WTC11 (cell line): ENCODE measurements around the gene ELF5. TPM values are rescaled to one million over a fixed set of nuclear protein-coding genes. Genes with fewer than 3 reads are reported as not detected.

Experiments
- ATAC-seq: fragments of 200-7000 bp; cut with Tn5 transposase; 2 replicates; pipeline ENCODE4 v1.10.0; 2021; ENCODE audit warnings: mild to moderate bottlenecking, moderate library complexity
- CTCF ChIA-PET: fragments of 300-600 bp; sonication (Branson Sonifier 250); formaldehyde crosslinking; loops from one replicate; lab custom pipeline; 2021; ENCODE audit warnings: antibody characterized with exemption; lab: Charles Lee
- POLR2A ChIA-PET: fragments of 350-600 bp; sonication (Branson Sonifier 250); formaldehyde crosslinking; loops from one replicate; lab custom pipeline; 2021; ENCODE audit warnings: antibody characterized with exemption; lab: Charles Lee
- DNase-seq: peaks from one replicate; pipeline ENCODE4 v3.0.0; 2021; ENCODE audit warnings: low spot score
- H3K27ac Mint-ChIP-seq: 2 replicates; pipeline ENCODE4 v1.8.0; 2021; ENCODE audit warnings: mixed read lengths
- H3K27me3 Mint-ChIP-seq: 2 replicates; pipeline ENCODE4 v1.8.0; 2021; ENCODE audit warnings: low read depth, mild to moderate bottlenecking, moderate library complexity, mixed read lengths
- H3K36me3 Mint-ChIP-seq: 2 replicates; pipeline ENCODE4 v1.8.0; 2021; ENCODE audit warnings: mixed read lengths
- H3K4me1 Mint-ChIP-seq: 2 replicates; pipeline ENCODE4 v1.8.0; 2022; ENCODE audit warnings: mixed read lengths
- H3K4me3 Mint-ChIP-seq: 2 replicates; pipeline ENCODE4 v1.8.0; 2021; ENCODE audit warnings: mild to moderate bottlenecking, moderate library complexity, mixed read lengths
- H3K9me3 Mint-ChIP-seq: 2 replicates; pipeline ENCODE4 v1.8.0; 2021; ENCODE audit warnings: mixed read lengths
- ATF1 ChIP-seq: sonication (generic); formaldehyde crosslinking; IDR thresholded peaks from 2 replicates; pipeline ENCODE4 v1.8.1; 2023; ENCODE audit warnings: mild to moderate bottlenecking, moderate library complexity, missing genetic modification reagents
- CBFB ChIP-seq: sonication (generic); formaldehyde crosslinking; IDR thresholded peaks from 2 replicates; pipeline ENCODE4 v1.8.1; 2022; ENCODE audit warnings: mild to moderate bottlenecking, low read depth, missing genetic modification reagents
- CREM ChIP-seq: sonication (generic); formaldehyde crosslinking; IDR thresholded peaks from 2 replicates; pipeline ENCODE4 v1.8.1; 2022; ENCODE audit warnings: mild to moderate bottlenecking, missing genetic modification reagents, moderate library complexity
- ESRRA ChIP-seq: sonication (generic); formaldehyde crosslinking; IDR thresholded peaks from 2 replicates; pipeline ENCODE4 v1.8.1; 2022; ENCODE audit warnings: mild to moderate bottlenecking, missing genetic modification reagents, borderline replicate concordance
- NR2C2 ChIP-seq: sonication (generic); formaldehyde crosslinking; IDR thresholded peaks from 2 replicates; pipeline ENCODE4 v1.8.0; 2022; ENCODE audit warnings: mild to moderate bottlenecking, missing genetic modification reagents
- TEAD4 ChIP-seq: sonication (generic); formaldehyde crosslinking; IDR thresholded peaks from 2 replicates; pipeline ENCODE4 v1.8.0; 2022; ENCODE audit warnings: mild to moderate bottlenecking, missing genetic modification reagents
- ZNF396 ChIP-seq: fragments of 250-450 bp; sonication (Bioruptor Pico); IDR thresholded peaks from 2 replicates; pipeline ENCODE4 v1.8.0; 2021; ENCODE audit warnings: mild to moderate bottlenecking, moderate library complexity, borderline replicate concordance
- total RNA-seq: library from RNA; stranded (reverse); gene quantifications from 3 replicates; pipeline ENCODE4 v1.2.3, GENCODE V29; 2021
- TF ChIP-seq, protein P1 (sequence below): sonication (generic); formaldehyde crosslinking; IDR thresholded peaks from 2 replicates; pipeline ENCODE4 v1.8.0; 2023; ENCODE audit warnings: mild to moderate bottlenecking, missing genetic modification reagents
- TF ChIP-seq, protein P2 (sequence below): sonication (generic); formaldehyde crosslinking; IDR thresholded peaks from 2 replicates; pipeline ENCODE4 v1.8.0; 2022; ENCODE audit warnings: mild to moderate bottlenecking, missing genetic modification reagents
- TF ChIP-seq, protein P3 (sequence below): sonication (generic); formaldehyde crosslinking; IDR thresholded peaks from 2 replicates; pipeline ENCODE4 v1.8.0; 2023; ENCODE audit warnings: missing genetic modification reagents
- TF ChIP-seq, protein P4 (sequence below): sonication (generic); formaldehyde crosslinking; IDR thresholded peaks from 2 replicates; pipeline ENCODE4 v1.8.0; 2023; ENCODE audit warnings: missing genetic modification reagents, mild to moderate bottlenecking, borderline replicate concordance

The ELF5 gene
- total RNA-seq, 1 experiment from 2014 or later: not detected

DNA sequence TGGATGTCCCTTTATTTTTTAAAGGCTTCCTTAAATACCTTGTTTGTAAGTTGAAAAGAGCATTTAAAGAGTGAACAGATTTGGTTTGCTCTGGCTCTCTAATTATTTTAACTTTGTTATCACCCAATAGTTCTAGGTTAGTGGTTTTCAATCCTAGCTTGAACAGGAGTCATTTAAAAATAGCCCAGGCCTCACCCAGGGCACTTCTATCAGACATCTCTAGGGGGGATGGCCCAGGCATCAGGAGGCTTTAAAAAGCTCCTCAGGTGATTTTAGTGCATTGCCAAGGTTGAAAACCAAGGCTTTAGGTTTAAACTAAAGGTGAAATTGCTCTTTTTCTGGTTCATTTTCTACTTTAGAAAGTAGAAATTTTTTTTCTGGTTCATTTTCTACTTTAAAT, 66.5 kb downstream of the ELF5 start:
- Mint-ChIP-seq H3K4me1 (no peaks in the 10 kb centered on the region), H3K27ac (no peak overlapping the region), H3K4me3 (no peak overlapping the region), H3K36me3 (no peaks in the 10 kb centered on the region), H3K9me3 (no peaks in the 10 kb centered on the region), H3K27me3 (peaks cover 2% of the 10 kb centered on the region; the same call in 1 of the 2 replicates)
- ChIA-PET CTCF (interaction anchor here (0.7 to 0.9 kb wide), 2 partner anchors 31 to 66 kb away, joined by 3 read pairs; no protein-coding TSS in a partner anchor), POLR2A (no interaction called here)
- TF ChIP-seq NR2C2 (CRISPR knock-in tag): no peak
- no peak for TF ChIP-seq ESRRA (CRISPR knock-in tag)
- TF ChIP-seq CBFB: no peak
- no peak for TF ChIP-seq CREM (CRISPR knock-in tag)
- TF ChIP-seq TEAD4 (CRISPR knock-in tag): no peak
- TF ChIP-seq, protein P1, sequence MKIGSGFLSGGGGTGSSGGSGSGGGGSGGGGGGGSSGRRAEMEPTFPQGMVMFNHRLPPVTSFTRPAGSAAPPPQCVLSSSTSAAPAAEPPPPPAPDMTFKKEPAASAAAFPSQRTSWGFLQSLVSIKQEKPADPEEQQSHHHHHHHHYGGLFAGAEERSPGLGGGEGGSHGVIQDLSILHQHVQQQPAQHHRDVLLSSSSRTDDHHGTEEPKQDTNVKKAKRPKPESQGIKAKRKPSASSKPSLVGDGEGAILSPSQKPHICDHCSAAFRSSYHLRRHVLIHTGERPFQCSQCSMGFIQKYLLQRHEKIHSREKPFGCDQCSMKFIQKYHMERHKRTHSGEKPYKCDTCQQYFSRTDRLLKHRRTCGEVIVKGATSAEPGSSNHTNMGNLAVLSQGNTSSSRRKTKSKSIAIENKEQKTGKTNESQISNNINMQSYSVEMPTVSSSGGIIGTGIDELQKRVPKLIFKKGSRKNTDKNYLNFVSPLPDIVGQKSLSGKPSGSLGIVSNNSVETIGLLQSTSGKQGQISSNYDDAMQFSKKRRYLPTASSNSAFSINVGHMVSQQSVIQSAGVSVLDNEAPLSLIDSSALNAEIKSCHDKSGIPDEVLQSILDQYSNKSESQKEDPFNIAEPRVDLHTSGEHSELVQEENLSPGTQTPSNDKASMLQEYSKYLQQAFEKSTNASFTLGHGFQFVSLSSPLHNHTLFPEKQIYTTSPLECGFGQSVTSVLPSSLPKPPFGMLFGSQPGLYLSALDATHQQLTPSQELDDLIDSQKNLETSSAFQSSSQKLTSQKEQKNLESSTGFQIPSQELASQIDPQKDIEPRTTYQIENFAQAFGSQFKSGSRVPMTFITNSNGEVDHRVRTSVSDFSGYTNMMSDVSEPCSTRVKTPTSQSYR (CRISPR knock-in tag): no peak
- TF ChIP-seq, protein P2, sequence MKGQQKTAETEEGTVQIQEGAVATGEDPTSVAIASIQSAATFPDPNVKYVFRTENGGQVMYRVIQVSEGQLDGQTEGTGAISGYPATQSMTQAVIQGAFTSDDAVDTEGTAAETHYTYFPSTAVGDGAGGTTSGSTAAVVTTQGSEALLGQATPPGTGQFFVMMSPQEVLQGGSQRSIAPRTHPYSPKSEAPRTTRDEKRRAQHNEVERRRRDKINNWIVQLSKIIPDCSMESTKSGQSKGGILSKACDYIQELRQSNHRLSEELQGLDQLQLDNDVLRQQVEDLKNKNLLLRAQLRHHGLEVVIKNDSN (CRISPR knock-in tag): no peak
- no peak for TF ChIP-seq ZNF396
- TF ChIP-seq, protein P3, sequence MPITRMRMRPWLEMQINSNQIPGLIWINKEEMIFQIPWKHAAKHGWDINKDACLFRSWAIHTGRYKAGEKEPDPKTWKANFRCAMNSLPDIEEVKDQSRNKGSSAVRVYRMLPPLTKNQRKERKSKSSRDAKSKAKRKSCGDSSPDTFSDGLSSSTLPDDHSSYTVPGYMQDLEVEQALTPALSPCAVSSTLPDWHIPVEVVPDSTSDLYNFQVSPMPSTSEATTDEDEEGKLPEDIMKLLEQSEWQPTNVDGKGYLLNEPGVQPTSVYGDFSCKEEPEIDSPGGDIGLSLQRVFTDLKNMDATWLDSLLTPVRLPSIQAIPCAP (CRISPR knock-in tag): no peak
- TF ChIP-seq, protein P4, sequence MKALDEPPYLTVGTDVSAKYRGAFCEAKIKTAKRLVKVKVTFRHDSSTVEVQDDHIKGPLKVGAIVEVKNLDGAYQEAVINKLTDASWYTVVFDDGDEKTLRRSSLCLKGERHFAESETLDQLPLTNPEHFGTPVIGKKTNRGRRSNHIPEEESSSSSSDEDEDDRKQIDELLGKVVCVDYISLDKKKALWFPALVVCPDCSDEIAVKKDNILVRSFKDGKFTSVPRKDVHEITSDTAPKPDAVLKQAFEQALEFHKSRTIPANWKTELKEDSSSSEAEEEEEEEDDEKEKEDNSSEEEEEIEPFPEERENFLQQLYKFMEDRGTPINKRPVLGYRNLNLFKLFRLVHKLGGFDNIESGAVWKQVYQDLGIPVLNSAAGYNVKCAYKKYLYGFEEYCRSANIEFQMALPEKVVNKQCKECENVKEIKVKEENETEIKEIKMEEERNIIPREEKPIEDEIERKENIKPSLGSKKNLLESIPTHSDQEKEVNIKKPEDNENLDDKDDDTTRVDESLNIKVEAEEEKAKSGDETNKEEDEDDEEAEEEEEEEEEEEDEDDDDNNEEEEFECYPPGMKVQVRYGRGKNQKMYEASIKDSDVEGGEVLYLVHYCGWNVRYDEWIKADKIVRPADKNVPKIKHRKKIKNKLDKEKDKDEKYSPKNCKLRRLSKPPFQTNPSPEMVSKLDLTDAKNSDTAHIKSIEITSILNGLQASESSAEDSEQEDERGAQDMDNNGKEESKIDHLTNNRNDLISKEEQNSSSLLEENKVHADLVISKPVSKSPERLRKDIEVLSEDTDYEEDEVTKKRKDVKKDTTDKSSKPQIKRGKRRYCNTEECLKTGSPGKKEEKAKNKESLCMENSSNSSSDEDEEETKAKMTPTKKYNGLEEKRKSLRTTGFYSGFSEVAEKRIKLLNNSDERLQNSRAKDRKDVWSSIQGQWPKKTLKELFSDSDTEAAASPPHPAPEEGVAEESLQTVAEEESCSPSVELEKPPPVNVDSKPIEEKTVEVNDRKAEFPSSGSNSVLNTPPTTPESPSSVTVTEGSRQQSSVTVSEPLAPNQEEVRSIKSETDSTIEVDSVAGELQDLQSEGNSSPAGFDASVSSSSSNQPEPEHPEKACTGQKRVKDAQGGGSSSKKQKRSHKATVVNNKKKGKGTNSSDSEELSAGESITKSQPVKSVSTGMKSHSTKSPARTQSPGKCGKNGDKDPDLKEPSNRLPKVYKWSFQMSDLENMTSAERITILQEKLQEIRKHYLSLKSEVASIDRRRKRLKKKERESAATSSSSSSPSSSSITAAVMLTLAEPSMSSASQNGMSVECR (CRISPR knock-in tag): no peak
- DNase-seq (no peak), ATAC-seq (no peak)

DNA sequence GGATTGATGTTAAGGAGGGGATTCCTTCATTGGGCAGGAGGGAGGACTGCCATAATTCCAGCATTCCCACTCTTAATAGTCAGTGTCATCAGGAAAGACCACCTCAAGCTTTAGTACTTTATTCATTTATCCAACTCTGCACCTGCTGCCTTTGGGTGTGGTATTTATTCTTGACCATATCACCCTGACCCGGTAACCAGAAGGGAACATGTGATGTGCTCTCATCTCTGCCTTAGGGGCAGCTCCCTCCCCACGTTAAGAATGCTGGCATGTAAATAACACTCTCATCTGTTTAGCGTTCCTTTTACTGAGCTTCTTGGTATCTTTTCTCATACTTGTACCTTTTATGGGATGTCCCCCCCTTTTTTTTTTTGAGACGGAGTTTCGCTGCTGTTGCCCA, 67.2 kb downstream of the ELF5 start:
- H3K27me3 Mint-ChIP-seq: peaks cover 2% of the 10 kb centered on the region; the same call in 1 of the 2 replicates
- no peak for ATAC-seq
- H3K9me3 Mint-ChIP-seq: peaks cover 6% of the 10 kb centered on the region
- H3K4me1 Mint-ChIP-seq: no peaks in the 10 kb centered on the region
- no peak overlapping the region for H3K27ac Mint-ChIP-seq
- ChIA-PET POLR2A (interaction anchor here (0.7 kb wide), 1 partner anchor 242 kb away, joined by 5 read pairs; no protein-coding TSS in a partner anchor), CTCF (interaction anchor here (0.6 kb wide), 1 partner anchor 28 kb away, joined by 3 read pairs; no protein-coding TSS in a partner anchor)
- no peak overlapping the region for H3K4me3 Mint-ChIP-seq
- TF ChIP-seq ATF1 (CRISPR knock-in tag): no peak
- TF ChIP-seq, protein P1 (CRISPR knock-in tag): no peak
- DNase-seq: no peak
- H3K36me3 Mint-ChIP-seq: peaks cover 6% of the 10 kb centered on the region; the same call in 1 of the 2 replicates
